Suprapubic skin (tissue), 4 donors: Measurements from ENCODE around the gene DCST2. TPM values are rescaled to one million over a fixed set of nuclear protein-coding genes. Genes with fewer than 3 reads are reported as not detected.
A peak's percentile ranks its signal among the peaks of the same experiment; 100 is the strongest.
"Not testable (repeated sequence)": the region's sequence is repeated elsewhere in the genome, so short reads cannot be mapped to it uniquely, and the experiment has no call there.

Experiments
- DNase-seq, 2 donors: peaks; one replicate each; pipeline ENCODE4 v3.0.0-alpha.2; 2019; ENCODE audit warnings: low spot score in 2 of 2
- H3K27ac ChIP-seq: fragments of 200-600 bp; sonication (generic); one replicate; pipeline ENCODE4 v1.5.1; 2019
- H3K27me3 ChIP-seq: fragments of 200-600 bp; sonication (generic); one replicate; pipeline ENCODE4 v1.5.1; 2019
- H3K36me3 ChIP-seq: fragments of 200-600 bp; sonication (generic); one replicate; pipeline ENCODE4 v1.5.1; 2019
- H3K4me1 ChIP-seq: fragments of 200-600 bp; sonication (generic); one replicate; pipeline ENCODE4 v1.5.1; 2019
- H3K4me3 ChIP-seq: fragments of 200-600 bp; sonication (generic); one replicate; pipeline ENCODE4 v1.5.1; 2019; ENCODE audit warnings: mild to moderate bottlenecking
- H3K9me3 ChIP-seq: fragments of 200-600 bp; sonication (generic); one replicate; pipeline ENCODE4 v1.5.1; 2019
- EP300 ChIP-seq: sonication (generic); formaldehyde crosslinking; IDR thresholded peaks from one replicate; pipeline ENCODE4 v1.6.1; 2017; ENCODE audit warnings: antibody characterized with exemption
- POLR2A ChIP-seq, 2 donors: fragments of 450-650 bp; IDR thresholded peaks; one replicate each; pipeline ENCODE4 v1.6.1; 2017; ENCODE audit warnings: antibody characterized with exemption in 2 of 2, mild to moderate bottlenecking in 2 of 2, moderate library complexity in 2 of 2
- POLR2AphosphoS5 ChIP-seq, 3 donors: sonication (generic); formaldehyde crosslinking; IDR thresholded peaks; one replicate each; pipeline ENCODE4 v1.6.1; 2017; ENCODE audit warnings: antibody characterized with exemption in 3 of 3
- WGBS: methylation state at CpG from one replicate; pipeline ENCODE4 v1.1.5; 2018; 5-methylcytosine and 5-hydroxymethylcytosine counted together
- total RNA-seq, 4 donors: library from RNA; depleted of rRNA; stranded (reverse); fragments of >200 nt; gene quantifications; one replicate each; pipeline ENCODE4 v1.1.0, GENCODE V29; 2016
- TF ChIP-seq, protein P1 (sequence below), 2 donors: fragments of 200-600 bp in 1 of 2; fragments of 450-650 bp in 1 of 2; sonication (generic) in 1 of 2; IDR thresholded peaks; one replicate each; pipeline ENCODE4 v1.5.1; 2016 to 2019; ENCODE audit warnings: antibody characterized with exemption in 2 of 2, mild to moderate bottlenecking in 1 of 2, moderate library complexity in 1 of 2

Gene DCST2
- total RNA-seq, 4 donors from 2014 or later = 13.4 to 36.0 (median 14.5) TPM

DNA sequence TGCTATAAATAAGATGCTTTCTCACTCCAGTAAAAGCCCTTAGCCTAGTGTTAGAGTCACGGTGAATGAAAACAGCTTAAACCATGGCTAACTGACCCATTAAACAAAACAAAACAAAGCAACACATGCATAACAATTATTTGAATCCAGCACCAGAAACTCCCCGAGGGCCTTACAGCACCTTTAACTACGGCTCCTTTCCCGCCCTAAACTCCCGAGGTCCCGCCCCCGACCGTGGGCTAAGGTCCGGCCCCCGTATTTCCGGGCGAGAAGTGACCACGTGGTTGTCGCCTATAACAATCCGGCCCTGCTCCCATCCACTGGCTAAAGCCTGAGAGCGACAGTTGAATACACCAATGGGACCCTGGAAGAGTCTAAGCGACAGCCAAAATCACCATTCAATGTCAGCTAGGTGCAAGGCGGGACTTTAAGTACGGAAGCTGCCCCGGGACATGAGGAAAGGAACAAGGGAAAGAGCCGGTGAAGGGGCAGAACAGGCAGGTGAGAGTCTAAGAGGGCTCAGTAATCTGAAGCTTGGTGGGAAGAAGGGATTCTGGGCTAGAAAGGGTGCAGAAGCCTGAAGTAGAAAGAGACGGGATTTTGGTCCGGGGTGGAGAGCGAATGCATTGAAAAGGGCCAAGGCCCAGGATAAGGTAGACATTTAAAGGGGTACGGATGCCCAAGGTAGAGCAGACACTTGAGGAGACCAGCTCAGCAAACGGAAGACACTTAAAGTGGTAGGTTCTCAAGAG lies 50.5 kb downstream of the DCST2 start, which contains the start of gene FLAD1:
Gene FLAD1 (plus strand): TSS at position 448 of the 752 bp plus-strand sequence. CDS start 351 bp downstream, outside the sequence.
- no peaks in the 10 kb centered on the region for H3K27me3 ChIP-seq
- no peaks in the 10 kb centered on the region for H3K9me3 ChIP-seq
- H3K4me3 ChIP-seq = peak within 1 kb of the TSS; percentile 77
- DNase-seq = peak; percentile 96 to 98
- TF ChIP-seq, protein P1, sequence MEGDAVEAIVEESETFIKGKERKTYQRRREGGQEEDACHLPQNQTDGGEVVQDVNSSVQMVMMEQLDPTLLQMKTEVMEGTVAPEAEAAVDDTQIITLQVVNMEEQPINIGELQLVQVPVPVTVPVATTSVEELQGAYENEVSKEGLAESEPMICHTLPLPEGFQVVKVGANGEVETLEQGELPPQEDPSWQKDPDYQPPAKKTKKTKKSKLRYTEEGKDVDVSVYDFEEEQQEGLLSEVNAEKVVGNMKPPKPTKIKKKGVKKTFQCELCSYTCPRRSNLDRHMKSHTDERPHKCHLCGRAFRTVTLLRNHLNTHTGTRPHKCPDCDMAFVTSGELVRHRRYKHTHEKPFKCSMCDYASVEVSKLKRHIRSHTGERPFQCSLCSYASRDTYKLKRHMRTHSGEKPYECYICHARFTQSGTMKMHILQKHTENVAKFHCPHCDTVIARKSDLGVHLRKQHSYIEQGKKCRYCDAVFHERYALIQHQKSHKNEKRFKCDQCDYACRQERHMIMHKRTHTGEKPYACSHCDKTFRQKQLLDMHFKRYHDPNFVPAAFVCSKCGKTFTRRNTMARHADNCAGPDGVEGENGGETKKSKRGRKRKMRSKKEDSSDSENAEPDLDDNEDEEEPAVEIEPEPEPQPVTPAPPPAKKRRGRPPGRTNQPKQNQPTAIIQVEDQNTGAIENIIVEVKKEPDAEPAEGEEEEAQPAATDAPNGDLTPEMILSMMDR (IDR thresholded peaks at IDR 0.05) = no peak
- TF ChIP-seq POLR2AphosphoS5 (IDR thresholded peaks at IDR 0.05) = peak in 2 of 3 donors; percentile 68 to 71
- peak within 1 kb of the TSS; percentile 86 for H3K27ac ChIP-seq
- WGBS = under 1% methylated on average over 26 of the region's 26 CpGs
- peaks cover 26% of the 10 kb centered on the region for H3K4me1 ChIP-seq
- H3K36me3 ChIP-seq = peaks cover 14% of the 10 kb centered on the region

DNA sequence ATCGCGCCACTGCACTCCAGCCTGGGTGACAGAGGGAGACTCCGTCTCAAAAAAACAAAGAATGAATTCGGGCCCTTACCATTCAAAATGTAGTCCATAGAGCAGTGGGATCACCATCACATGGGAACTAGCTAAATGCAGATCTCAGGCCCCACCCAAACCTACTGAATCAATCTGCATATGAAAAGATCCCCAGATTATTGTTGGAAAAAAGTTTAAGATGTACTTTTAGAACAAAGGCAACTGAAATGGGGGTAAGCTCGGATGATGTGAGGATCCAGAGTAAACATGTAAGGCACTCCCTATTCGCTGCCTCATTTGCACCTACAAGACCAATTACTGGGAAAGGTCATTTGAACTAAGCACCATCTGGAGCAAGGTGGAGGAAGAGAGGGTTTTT lies 51.2 kb downstream of the DCST2 start:
- no peak for DNase-seq
- H3K27ac ChIP-seq = no peak overlapping the region
- TF ChIP-seq POLR2AphosphoS5 (IDR thresholded peaks at IDR 0.05) = no peak
- no peak for TF ChIP-seq EP300
- TF ChIP-seq, protein P1 (IDR thresholded peaks at IDR 0.05) = no peak
- H3K9me3 ChIP-seq = no peaks in the 10 kb centered on the region
- peaks cover 29% of the 10 kb centered on the region for H3K4me1 ChIP-seq
- H3K4me3 ChIP-seq = peak overlapping the region; percentile 77
- WGBS = 67% methylated on average over 6 of the region's 6 CpGs
- H3K36me3 ChIP-seq = peaks cover 6% of the 10 kb centered on the region
- H3K27me3 ChIP-seq = no peaks in the 10 kb centered on the region

DNA sequence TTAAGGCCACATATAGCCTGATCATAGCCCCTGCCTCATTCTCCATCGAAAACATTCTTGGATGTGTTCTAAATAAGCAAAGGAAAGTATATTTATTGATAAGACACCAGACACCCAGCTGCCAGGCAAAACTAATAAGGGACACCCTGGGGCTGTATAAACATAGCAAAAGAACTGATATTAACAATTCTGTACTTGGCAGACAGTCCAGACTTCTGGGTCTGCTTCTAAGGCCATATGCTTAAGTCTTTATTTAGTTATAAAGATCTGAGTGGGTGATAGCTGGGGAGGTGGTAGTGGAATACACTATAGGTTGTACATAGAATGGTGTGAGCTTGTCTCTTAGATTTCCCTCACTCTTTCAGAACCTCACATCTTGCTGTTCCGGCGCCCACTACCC lies 55.2 kb downstream of the DCST2 start:
- H3K4me3 ChIP-seq = no peak overlapping the region
- no peak overlapping the region for H3K27ac ChIP-seq

DNA sequence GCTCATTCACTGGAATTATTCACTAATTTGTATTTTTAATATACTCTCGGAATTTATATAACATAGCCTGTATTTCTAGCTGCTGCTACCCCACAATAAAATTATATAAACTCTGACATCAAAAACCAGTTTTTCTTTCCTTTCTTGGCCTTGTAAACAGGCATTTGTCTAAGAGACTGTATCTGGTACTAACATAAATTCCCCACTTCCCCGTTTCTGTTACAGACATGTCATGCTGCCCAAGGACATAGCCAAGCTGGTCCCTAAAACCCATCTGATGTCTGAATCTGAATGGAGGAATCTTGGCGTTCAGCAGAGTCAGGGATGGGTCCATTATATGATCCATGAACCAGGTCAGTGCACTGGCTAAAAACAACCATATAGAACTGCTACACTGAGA lies 55.8 kb downstream of the DCST2 start:
- peaks cover 42% of the 10 kb centered on the region for H3K4me1 ChIP-seq
- DNase-seq, H3K27ac ChIP-seq, H3K27me3 ChIP-seq, H3K4me3 ChIP-seq, H3K9me3 ChIP-seq, H3K36me3 ChIP-seq: not testable (repeated sequence)
- whole genome bisulfite sequencing = 72% methylated on average over 3 of the region's 3 CpGs

More for the DNA sequence above, 55.2 kb downstream of the DCST2 start:
- TF ChIP-seq POLR2A (IDR thresholded peaks at IDR 0.05) = no peak
- TF ChIP-seq, protein P1 (IDR thresholded peaks at IDR 0.05) = no peak
- no peak for TF ChIP-seq EP300
- TF ChIP-seq POLR2AphosphoS5 (IDR thresholded peaks at IDR 0.05) = no peak
- peaks cover 37% of the 10 kb centered on the region for H3K4me1 ChIP-seq
- no peaks in the 10 kb centered on the region for H3K36me3 ChIP-seq
- no peak for DNase-seq
- H3K27me3 ChIP-seq = no peaks in the 10 kb centered on the region
- H3K9me3 ChIP-seq = no peaks in the 10 kb centered on the region
- 91% methylated on average over 3 of the region's 3 CpGs for WGBS

DNA sequence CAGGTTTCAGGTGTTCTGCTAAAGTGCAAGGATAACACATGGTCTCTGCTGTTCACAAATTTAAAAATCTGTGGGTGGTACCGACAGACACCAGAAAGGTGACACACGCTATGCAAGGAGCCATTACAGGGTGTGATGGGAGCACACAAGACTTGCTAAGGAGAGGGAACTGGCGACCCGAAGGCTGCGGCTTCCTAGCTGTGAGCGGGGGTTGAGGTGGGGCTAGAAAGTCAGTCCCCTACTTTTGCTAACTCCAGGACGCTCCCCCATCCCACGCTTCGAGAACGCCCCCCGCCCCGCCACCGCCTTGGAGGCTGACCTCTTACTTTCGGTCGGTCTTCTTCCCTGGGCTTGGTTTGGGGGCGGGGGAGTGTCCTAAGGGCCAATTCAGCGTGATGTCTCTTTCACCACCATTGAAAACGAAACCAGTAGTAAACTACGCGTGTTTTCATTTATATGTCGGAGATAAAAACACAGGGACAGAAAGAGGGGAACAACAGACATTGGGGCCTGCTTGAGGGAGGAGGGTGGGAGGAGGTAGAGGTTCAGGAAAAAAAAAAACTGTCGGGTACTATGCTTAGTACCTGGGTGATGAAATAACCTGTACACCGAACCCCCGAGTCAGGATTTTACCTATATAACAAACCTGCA lies 58.0 kb downstream of the DCST2 start:
- DNase-seq = peak; percentile 86 to 88
- Histone ChIP-seq H3K36me3 (no peaks in the 10 kb centered on the region), H3K4me3 (peak overlapping the region; percentile 73), H3K27ac (peak overlapping the region; percentile 97), H3K4me1 (peaks cover 58% of the 10 kb centered on the region), H3K9me3 (no peaks in the 10 kb centered on the region), H3K27me3 (no peaks in the 10 kb centered on the region)
- TF ChIP-seq POLR2A (IDR thresholded peaks at IDR 0.05) (no peak), EP300 (no peak), POLR2AphosphoS5 (IDR thresholded peaks at IDR 0.05) (no peak)
- TF ChIP-seq, protein P1 (IDR thresholded peaks at IDR 0.05) = no peak
- WGBS = under 1% methylated on average over 24 of the region's 24 CpGs
